ENCODE data around the gene FNIP2.

DNA sequence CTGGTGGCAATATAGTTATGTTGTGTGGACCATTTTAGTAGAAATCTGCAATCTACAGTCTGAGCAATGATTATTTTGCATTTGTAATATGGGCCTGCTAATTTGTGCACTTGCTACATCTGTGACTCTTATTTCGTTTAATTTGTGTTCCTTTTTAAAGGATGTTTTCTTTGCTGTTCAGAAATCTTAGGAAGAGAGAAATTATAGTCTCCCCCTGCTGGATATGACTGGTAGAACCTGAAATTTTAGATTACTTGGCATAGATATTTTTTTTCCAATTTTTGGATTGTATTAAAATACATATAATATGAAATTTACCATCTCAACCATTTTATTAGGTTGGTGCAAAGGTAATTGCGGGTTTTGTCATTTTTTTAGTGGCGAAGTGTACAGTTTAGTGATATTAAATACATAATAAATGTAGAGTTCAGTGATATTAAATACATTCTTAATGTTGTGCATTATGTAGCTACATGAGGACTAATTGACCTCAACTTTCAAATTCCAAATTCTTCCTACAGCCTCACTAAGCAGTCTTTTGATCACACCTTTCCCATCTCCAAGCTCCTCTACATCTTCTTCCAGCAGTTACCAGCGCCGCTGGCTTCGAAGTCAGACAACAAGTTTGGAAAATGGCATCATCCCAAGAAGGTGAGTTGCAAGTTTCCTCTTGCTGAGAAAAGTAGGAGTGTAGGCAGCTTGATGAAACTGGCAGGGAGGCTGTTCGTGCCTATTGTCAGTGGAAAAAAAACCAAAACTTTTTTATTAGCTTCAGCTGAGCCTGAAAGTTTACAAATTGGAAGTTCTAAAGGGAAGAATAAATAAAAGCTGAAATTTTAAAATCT, 82.2 kb downstream of the FNIP2 start:
- no peak for TF ChIP-seq POLR2A (IDR thresholded peaks at IDR 0.05)
- TF ChIP-seq, protein P1, sequence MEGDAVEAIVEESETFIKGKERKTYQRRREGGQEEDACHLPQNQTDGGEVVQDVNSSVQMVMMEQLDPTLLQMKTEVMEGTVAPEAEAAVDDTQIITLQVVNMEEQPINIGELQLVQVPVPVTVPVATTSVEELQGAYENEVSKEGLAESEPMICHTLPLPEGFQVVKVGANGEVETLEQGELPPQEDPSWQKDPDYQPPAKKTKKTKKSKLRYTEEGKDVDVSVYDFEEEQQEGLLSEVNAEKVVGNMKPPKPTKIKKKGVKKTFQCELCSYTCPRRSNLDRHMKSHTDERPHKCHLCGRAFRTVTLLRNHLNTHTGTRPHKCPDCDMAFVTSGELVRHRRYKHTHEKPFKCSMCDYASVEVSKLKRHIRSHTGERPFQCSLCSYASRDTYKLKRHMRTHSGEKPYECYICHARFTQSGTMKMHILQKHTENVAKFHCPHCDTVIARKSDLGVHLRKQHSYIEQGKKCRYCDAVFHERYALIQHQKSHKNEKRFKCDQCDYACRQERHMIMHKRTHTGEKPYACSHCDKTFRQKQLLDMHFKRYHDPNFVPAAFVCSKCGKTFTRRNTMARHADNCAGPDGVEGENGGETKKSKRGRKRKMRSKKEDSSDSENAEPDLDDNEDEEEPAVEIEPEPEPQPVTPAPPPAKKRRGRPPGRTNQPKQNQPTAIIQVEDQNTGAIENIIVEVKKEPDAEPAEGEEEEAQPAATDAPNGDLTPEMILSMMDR (IDR thresholded peaks at IDR 0.05): peak in 3 of 4 experiments; percentile 81 to 88 (median 81)
- TF ChIP-seq POLR2AphosphoS5 (IDR thresholded peaks at IDR 0.05): no peak

Measured in prostate gland (tissue), 2 donors.